NCI-H1105 treated with DMSO at 0.1 percent for 48 hours (cell line): ENCODE results near the gene CNTROB.
"Not testable (repeated sequence)": the region's sequence is repeated elsewhere in the genome, so short reads cannot be mapped to it uniquely, and the experiment has no call there.

Experiments
- DNase-seq: peaks from one replicate; lab custom pipeline; 2025; lab: John Stamatoyannopoulos, UW

The CNTROB gene

DNA sequence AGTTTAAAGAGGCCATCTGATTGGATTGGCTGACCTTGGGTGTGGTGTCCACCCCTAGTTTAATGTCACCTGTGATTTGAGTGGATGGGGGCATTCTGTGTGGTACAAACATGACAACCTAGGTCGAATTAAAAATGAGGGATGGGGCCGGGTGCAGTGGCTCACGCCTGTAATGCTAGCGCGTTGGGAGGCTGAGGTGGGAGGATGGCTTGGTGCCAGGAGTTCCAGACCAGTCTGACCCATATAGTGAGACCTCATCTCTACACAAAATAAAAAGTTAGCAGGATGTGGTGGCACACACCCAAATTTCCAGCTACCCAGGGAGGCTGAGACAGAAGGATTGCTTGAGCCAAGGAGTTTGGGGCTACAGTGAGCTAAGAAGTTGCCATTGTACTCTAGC is 14.4 kb downstream of the CNTROB start:
- no peak for DNase-seq

DNA sequence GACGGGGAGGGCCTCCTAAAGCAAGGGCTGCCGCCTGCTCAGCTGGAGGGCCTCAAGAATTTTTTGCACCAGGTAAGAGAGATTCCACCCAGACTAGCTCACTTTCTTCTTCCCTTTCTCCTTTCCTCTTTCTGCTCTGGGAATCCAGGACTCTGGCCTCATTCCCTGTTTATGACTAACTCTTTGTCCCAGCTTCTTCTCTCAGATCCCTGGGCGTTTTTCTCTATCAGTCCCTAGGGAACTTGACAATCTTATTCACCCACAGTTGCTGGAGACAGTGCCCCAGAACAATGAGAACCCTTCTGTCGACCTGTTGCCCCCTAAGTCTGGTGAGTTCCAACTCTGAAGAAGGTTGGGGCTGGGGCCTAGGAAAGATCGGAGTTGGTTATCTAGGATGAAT is 15.6 kb downstream of the CNTROB start:
- DNase-seq: no peak

DNA sequence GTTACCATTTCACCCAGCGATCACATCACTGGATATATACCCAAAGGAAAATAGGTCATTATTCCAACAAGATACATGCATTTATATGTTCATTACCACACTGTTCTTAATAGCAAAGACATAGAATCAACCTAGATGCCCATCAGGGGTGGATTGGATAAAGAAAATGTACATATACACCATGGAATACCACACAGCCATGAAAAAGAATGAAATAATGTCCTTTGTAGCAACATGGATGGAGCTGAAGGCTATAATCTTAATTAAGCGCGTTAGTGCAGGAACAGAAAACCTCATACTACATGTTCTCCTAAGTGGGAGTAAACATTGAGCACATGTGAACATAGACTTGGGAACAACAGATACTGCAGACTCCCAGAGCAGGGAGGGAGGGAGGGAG is 18.6 kb downstream of the CNTROB start:
- DNase-seq: no peak

DNA sequence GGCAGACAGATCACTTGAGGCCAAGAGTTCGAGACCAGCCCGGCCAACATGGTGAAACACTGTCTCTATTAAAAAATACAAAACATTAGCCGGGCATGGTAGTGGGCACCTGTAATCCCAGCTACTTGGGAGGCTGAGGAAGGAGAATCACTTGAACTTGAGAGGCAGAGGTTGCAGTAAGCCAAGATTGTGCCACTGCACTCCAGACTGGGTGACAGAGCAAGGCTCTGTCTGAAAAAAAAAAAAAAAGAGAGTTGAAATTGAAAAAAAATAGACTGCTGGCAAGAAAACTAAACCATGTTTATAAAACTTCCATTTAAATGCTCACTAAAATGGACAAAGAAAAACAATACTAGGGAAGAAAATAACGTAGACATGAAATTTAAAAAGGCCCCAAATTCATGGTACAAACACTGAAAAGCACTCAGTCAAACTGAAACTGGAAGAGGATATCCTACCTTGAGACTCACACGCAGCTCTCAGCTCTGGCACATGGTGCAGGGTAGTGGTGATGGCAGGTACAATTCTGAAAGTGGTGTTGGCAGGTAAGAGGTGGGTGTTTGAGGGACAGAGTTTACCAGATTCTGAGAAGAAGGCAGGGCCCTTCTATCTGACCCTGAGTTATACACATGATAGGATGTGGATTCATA is 19.3 kb downstream of the CNTROB start:
- DNase-seq: no peak

DNA sequence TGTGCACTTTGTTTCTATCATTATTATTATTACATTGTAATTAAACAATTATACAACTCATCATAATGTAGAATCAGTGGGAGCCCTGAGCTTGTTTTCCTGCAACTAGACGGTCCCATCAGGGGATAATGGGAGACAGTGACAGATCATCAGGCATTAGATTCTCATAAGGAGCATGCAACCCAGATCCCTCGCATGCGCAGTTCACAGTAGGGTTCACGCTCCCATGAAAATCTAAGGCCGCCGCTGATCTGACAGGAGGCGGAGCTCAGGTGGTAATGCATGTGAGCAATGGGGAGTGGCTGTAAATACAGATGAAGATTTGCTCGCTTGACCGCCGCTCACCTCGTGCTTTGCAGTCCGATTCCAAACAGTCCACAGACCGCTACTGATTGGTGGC is 21.3 kb downstream of the CNTROB start:
- DNase-seq: not testable (repeated sequence)

DNA sequence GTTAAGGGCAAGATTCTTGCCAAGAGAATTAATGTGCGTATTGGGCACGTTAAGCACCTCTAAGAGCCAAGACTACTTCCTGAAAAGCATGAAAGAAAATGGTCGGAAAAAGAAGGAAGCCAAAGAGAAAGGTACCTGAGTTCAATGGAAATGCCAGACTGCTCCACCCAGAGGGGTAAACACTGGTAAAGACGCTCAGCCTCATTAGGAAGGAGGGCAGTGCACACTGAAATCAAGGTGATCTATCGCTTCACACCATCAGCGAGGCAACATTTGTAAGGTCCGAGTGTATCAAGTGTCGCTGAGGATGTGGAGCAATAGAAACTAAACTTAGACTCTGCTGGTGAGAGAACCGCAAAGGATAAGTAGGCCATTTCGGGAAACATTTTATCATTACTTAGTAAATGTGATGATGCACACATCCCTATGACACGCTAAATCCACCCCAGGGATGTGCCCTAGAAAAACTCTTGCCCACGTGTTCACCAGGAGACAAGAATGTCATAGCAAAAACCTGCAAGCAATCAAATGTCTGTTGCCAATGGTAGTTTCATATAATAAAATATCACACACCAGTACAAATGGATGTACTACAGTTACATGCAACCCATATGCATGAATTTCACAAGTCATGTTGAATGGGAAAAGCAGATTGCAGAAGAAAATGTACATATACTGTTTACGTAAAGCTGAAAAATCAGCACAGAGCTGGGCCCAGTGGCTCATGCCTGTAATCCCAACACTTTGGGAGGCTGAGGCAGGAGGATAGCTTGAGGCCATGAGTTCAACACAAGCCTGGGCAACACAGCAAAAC is 23.6 kb downstream of the CNTROB start:
- no peak for DNase-seq

DNA sequence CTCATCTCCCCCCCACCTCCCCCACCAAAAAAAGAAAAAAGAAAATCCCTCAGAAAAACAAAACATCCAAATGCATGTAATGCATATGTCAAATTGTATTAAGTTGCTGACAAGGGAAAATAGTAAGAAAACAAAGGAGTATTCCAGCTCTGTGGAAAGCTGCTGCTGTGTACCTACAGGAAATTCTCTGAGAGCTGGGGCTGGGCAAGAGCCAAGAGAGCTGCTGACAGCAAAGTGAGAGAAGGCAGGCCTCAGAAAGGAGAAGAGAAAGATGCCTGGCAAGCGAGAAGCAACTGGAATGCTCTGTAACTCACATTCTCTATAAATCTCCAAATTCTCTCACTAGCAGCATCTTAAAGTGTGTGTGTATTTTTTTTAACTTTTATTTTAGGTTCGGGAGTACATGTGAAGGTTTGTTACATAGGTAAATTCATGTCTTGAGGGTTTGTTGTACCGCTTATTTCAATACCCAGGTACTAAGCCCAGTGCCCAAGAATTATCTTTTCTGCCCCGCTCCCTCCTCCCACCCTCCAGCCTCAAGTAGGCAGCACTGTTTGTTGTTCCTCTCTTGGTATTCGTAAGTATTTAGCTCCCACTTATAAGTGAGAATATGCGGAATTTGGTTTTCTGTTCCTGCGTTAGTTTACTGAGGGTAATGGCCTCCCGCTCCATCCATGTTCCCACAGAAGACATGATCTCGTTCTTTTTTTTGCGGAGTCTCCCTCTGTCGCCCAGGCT is 24.4 kb downstream of the CNTROB start:
- DNase-seq: no peak

DNA sequence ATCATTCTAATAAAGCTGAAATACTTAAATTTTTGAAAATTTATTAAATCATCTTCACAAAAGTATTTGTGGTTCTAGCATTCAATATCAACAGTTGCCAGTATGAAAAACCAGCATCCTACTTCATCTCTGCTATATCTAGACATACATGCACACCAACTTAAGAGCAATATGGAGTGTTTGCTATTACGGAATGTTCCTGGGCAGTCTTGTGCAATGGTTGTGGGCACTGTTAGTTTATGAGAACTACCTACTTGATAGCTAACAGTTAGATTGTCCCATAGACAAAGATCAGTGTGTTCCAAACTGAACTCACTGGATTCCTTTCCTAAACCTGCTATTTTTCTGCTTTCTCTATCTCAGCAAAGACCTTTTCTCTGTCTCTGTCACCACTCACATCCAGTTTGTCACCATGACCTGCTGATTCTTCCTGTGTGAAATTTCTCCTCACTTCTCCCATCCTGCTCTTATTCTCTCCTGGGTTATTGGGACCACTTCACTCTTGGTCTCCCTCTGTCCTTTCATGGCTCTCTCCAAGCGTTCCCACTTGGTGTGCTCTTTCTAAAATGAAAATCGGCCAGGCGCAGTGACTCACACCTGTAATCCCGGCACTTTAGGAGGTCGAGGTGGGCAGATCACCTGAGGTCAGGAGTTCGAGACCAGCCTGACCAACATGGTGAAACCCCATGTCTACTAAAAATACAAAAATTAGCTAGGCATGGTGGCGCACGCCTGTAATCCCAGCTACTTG is 27.7 kb downstream of the CNTROB start:
- DNase-seq: no peak

DNA sequence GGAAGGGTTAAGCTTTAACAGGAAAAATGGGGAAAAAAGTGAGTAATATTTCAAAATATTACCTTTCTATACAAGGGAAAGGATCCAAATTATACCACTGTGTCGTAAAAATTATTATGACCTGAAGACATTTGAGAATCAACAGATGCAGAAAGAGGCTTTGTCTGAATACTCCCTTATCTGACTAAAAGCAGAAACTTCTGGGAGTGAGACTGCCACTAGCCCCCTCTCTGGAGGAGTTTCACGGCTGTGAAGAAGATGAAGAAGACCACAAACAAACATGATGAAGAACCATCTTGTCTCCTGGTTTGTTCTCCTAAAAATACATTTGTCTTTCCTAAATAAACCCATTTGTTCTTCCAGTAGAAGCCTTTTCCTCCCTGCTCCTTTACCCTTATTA is 29.4 kb downstream of the CNTROB start:
- DNase-seq: no peak

DNA sequence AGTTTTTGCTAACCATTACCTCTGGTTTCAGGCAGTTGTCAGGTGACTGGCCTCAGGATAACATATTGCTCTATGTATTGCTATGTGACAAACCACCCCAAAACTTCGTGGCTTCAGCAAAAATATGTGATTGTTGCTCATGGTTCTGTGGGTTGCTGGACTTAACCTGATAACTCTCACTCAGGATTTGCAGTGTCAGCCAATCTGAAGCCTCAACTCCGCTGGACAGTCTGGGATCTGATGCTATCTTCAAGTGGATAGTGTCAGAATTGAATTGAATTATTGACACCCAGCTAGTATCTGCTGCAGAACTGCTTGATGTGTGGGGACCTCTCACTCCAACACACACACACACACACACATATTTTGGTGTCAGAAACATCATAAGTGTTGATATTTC is 35.7 kb downstream of the CNTROB start:
- DNase-seq: no peak

DNA sequence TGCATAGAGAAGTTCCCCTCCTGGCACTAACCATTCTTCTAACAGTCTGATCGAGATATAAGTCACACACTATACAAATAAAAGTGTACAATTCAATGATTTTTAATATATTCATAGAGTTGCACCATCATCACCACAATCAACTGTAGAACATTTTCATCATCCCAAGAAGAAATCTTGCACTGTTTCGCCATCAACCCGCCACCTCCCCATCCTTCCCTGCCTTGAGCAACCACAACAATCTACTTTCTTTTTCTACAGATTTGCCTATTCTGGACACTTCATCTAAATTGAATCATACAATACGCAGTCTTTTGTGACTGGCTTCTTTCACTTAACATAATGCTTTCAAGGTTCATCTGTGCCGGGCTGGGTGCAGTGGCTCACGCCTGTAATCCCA is 37.4 kb downstream of the CNTROB start:
- no peak for DNase-seq

DNA sequence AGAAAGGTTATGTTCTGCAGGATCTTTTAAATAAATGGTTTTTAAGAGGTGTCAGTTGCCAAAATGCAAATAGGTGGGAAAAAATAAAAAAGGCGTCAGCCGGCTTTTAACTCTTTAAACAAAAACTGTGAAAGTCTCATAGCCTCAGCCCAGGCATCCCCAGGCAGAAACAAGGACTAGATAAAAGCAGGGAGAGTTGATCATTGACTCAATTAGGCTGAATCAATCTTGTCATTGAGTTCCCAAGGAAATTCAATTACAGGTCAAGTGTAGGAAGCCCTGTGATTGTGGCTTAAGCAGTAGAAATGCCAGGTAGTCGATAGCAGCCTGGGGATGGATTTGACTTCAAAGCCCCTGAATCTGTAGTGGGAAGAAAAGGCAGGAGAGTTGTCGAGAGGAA is 39.6 kb downstream of the CNTROB start:
- no peak for DNase-seq

DNA sequence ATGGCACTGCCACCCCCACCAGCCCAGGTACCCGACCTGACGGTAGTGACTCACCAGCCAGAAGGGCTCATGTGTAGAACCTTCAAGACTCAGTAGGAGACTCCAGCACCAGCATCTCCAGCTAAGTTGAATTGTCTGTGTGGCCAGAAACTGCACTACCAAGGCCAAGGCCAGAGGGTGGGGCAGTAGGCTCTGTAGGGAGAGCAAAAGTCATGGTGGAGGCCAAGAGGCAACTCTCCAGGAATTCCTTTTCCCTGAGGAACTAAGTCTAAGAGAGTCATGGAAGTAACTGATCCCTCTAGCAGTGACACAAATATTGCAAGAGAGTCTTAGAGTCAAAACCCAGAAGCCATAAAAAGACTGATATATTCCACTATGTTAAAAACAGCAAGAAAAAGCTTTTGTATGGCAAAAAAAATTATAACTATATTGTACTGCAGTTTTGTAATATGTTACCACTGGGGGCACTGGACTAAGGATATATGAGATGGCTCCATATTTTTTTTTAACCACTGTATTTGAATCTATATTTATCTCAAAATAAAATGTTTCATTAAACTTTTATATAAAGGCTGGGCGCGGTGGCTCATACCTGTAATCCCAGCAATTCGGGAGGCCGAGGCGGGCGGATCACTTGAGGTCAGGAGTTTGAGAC is 40.3 kb downstream of the CNTROB start:
- DNase-seq: no peak

DNA sequence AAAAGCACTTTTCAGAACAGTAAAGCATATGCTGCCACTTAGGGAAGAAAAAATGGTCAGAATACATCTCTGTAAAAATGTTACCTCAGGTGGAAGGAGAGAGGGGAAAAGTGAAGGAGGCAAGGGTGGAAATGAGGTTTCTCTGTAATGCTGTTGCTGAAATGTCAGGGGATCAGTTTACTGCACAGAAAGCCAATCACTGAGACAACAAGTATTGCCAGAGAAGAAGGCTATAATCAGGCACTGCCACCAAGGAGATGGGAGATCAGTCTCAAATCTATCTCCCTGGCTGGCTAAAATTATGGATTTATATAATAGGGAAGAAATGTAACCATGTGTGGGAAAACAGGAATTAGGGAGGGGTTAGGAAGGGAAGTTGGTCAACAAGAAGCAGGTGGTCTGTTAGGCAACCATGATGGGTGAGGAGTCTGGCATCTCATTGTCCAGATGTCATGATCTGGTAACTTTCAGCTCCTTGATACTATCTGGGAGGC is 42.7 kb downstream of the CNTROB start:
- no peak for DNase-seq

DNA sequence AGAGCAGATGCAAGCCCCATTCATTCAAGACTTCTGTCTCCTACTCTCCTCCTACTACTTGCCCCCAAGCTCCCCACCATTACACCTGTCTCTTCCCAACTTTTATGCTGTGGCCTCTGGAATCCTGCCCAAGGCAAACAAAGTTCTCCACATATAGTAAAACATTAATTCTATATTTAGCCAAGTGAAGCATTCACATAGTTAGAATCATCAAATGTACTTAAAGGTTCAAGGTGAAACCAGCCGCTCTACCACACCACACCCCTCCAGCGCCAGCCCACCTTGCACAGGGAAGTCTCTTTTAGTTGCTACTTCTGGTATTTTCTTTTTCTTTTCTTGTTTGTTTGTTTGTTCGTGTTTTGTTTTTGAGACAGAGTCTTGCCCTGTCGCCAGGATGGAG is 45.0 kb downstream of the CNTROB start:
- DNase-seq: no peak

DNA sequence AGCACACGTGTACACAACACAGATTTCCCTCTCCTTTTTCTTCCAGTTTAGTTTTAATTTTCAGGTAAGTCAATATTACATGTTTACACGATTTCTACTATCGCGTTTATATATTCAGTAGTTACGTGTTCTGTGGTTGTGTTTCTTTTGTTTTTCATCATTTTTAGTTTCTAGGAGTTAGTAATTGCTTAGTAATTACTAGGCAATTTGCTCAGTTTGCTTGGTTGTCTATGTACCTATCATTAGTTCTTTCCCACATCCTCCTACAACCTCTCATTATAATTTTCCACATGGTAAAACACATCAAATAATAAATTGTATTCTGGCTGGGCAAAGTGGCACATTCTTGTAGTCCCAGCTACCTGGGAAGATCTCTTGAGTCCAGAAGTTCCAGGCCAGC is 45.8 kb downstream of the CNTROB start:
- DNase-seq: no peak

DNA sequence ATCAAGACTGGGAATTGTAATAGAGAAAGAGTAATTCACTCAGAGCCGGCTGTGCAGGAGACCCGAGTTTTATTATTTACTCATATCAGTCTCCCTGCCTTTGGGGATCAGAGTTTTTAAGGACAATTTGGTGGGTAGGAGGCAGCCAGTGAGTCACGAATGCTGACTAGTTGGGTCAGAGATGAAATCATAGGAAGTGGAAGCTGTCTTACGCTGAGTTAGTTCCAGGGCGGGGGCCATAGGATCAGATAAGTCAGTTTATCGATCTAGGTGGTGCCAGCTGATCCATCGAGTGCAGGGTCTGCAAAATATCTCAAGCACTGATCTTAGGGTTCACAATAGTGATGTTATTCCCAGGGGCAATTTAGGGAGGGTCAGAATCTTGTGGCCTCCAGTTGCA is 50.2 kb downstream of the CNTROB start:
- no peak for DNase-seq

DNA sequence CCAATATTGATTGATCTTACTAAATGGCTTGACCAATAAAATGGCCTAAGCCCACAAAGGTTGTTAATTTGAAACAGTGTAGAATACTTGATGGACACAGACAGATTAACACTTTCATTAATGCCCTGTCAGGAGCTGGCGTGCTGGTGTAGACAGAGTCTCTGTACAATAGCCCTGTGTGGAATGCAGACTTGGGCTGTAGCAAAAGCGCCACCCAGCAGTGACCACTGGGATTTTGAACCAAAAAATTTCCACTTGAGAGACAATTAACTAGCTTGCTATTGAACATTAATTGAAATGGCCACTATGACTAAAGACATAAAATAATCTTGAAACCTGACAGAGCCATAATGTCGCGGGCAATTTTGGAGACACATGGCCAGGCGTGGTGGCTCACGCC is 50.7 kb downstream of the CNTROB start:
- no peak for DNase-seq

DNA sequence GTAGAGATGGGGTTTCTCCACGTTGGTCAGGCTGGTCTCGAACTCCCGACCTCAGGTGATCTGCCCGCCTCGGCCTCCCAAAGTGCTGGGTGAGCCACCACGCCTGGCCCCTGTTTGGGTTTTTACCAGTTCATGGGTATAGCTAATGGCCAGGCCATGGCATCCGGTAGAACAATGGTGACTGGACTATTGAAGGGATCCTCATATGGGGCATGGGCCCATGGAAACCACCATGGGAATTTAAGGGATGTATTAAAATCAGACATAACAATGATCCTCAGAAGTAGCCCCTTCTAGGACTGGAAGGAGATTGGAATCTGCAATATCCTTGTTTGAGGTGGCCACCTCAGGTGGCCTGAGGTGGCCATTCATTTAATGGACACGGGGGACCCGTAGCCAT is 52.9 kb downstream of the CNTROB start:
- no peak for DNase-seq

DNA sequence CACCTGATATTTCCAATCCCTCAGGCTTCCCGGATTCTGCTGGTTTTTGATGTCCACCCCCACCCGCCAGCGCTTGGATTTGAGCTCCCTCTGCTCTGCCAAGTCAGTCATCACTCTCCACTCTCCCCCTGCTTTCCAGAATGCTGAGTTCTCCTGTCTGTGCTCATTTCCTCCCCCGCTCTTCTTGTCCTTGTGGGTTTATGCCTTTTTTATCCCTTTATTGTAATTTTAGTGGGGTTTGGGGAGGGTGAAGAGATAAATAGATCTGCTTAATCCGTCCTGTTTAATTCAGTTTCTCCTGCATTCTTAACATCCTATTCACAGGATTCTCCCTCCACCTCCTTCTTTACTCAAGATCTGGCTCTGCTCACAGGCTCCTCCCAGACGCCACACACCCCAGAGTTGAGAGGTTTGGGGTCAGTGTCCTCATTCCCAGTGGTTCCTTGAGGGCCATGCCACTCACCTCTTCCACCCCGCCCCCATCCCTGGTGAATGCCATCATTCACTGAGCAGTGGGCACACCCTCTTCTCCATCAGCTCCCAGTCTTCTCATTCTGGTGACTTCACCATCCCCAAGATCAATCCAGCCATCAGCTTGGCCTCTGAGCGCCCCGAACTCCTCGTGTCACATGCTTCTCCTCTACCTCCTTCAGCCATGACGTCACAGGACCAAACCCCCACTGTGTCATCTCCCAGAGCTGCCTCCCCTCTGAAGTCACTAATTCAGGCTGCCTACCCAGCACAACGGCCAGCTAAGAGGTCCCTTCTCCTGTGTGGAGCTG is 55.3 kb downstream of the CNTROB start:
- DNase-seq: no peak

DNA sequence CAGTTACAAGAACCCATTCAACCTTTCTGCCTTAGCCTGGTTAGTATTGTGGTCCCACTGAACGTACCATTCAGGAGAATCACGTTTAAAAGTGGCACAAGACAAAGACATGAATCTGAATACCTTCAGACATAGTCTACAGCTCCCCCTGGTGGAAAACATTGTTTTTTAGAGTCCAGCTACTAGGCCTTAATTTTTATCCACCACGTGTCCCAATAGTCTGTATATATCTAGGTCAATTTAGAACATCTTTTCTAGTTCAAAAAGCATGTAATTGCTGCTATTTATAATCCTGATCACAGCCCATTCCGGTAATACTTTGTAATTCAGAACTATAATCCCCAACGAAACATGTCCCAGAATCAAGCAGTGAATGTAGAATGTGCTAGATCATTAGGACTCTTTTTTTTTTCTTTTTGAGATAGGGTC is 56.8 kb downstream of the CNTROB start:
- DNase-seq: peak; percentile 88
